ENCODE results near the gene IFT80.

GRCh38 chr3:160398820-160399124 lies 253 bp downstream of the IFT80 start:
- TF ChIP-seq CTCF (IDR thresholded peaks at IDR 0.05) (no peak), EZH2 (IDR thresholded peaks at IDR 0.05) (no peak), EZH2phosphoT487 (IDR thresholded peaks at IDR 0.05) (no peak)

Data from neural progenitor cell (in vitro differentiated cells).